Mesothelial cell of epicardium (in vitro differentiated cells): ENCODE results near the gene FMNL2. TPM values are rescaled to one million over a fixed set of nuclear protein-coding genes. Genes with fewer than 3 reads are reported as not detected.

Experiments used
- DNase-seq, 2 experiments: peaks; one replicate each; pipeline ENCODE4 v3.0.0; 2021; ENCODE audit warnings: low spot score in 2 of 2; ENCODE audit not compliant: unreplicated experiment in 2 of 2
- H3K27ac Mint-ChIP-seq: 2 replicates; pipeline ENCODE4 v1.8.0; 2021; ENCODE audit warnings: mixed read lengths
- H3K27me3 Mint-ChIP-seq: 2 replicates; pipeline ENCODE4 v1.8.0; 2021; ENCODE audit warnings: low read depth, mixed read lengths
- H3K36me3 Mint-ChIP-seq: 2 replicates; pipeline ENCODE4 v1.8.0; 2021; ENCODE audit warnings: mixed read lengths
- H3K4me1 Mint-ChIP-seq: 2 replicates; pipeline ENCODE4 v1.8.0; 2021; ENCODE audit warnings: mixed read lengths
- H3K4me3 Mint-ChIP-seq: 2 replicates; pipeline ENCODE4 v1.8.0; 2021; ENCODE audit warnings: mild to moderate bottlenecking, moderate library complexity, mixed read lengths
- H3K9me3 Mint-ChIP-seq: 2 replicates; pipeline ENCODE4 v1.8.0; 2021; ENCODE audit warnings: mixed read lengths
- total RNA-seq: library from RNA; stranded (reverse); gene quantifications from 3 replicates; pipeline ENCODE4 v1.2.1, GENCODE V29; 2021
- TF ChIP-seq, protein P1 (sequence below): fragments of 200-600 bp; sonication (generic); IDR thresholded peaks from one replicate; pipeline ENCODE4 v1.5.0; 2021; ENCODE audit warnings: antibody characterized with exemption; ENCODE audit not compliant: unreplicated experiment

Gene FMNL2
- total RNA-seq, 1 donor from 2014 or later: 52.6 TPM

DNA sequence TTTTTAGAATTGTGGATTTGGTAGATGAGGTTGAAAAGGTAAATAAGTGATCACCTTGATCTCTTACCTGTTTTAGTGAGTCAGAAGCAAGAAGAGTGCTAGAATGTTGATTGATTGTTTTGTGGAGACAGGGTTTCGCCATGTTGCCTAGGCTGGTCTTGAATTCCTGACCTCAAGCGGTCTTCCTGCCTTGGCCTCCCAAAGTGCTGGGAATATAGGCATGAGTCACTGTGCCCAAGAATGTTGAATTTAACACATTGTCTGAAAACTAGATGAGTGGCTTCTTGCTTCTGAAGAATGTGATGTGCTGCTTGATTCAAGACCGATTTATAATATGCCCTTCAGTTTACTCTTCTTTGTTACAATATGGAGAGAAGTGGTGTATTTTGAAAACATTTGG, 121.3 kb downstream of the FMNL2 start:
- Mint-ChIP-seq H3K36me3 (peaks cover 5% of the 10 kb centered on the region), H3K27me3 (no peaks in the 10 kb centered on the region), H3K4me3 (no peak overlapping the region), H3K27ac (no peak overlapping the region), H3K9me3 (peaks cover 11% of the 10 kb centered on the region), H3K4me1 (peaks cover 12% of the 10 kb centered on the region)
- TF ChIP-seq, protein P1, sequence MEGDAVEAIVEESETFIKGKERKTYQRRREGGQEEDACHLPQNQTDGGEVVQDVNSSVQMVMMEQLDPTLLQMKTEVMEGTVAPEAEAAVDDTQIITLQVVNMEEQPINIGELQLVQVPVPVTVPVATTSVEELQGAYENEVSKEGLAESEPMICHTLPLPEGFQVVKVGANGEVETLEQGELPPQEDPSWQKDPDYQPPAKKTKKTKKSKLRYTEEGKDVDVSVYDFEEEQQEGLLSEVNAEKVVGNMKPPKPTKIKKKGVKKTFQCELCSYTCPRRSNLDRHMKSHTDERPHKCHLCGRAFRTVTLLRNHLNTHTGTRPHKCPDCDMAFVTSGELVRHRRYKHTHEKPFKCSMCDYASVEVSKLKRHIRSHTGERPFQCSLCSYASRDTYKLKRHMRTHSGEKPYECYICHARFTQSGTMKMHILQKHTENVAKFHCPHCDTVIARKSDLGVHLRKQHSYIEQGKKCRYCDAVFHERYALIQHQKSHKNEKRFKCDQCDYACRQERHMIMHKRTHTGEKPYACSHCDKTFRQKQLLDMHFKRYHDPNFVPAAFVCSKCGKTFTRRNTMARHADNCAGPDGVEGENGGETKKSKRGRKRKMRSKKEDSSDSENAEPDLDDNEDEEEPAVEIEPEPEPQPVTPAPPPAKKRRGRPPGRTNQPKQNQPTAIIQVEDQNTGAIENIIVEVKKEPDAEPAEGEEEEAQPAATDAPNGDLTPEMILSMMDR: no peak
- DNase-seq: no peak

DNA sequence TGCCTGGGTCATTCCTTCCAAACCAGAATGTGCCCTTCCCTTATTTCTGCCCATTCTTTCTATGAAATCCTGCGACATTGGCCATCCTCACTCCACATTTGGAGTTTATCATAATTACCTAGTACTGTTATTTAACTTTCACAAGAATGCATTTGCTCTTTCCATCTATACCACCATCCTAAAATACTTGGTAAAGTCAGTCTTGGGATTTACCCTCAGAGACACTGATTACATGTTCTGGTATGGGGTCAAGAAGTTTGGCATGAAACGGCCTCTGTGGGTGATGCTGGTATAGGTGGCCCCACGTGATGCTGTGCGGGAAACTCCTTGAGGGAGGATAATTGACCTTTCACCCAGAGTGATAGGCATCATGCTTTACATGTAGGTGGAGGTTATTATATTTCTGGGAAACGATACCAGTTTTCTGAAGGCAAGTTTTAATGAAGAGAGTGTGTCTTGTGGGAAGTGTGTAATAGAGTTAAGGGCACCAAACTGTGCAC, 123.5 kb downstream of the FMNL2 start:
- Mint-ChIP-seq H3K27me3 (no peaks in the 10 kb centered on the region), H3K9me3 (peaks cover 11% of the 10 kb centered on the region), H3K36me3 (peaks cover 5% of the 10 kb centered on the region), H3K27ac (no peak overlapping the region), H3K4me3 (no peak overlapping the region), H3K4me1 (peaks cover 2% of the 10 kb centered on the region)
- TF ChIP-seq, protein P1: no peak
- DNase-seq: no peak

DNA sequence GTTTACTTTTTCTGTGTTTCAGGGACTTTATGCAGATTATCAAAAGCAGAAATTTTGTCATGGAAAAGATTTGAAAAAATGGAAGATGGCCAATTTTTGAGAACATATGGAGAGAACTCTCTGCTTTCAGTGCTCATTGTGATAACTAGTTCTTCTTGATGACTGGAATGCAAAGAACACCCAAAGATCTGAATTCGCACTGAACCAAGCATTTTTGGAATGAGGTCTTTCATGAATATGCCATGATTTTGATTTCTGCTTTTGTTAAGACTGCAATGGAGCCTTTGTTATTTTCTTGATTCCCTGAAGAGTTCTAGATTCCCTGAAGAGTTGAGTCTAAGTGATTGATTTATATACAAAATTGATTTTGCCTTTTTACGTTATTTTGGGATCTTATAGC, 124.1 kb downstream of the FMNL2 start:
- Mint-ChIP-seq H3K9me3 (peaks cover 11% of the 10 kb centered on the region), H3K27ac (no peak overlapping the region), H3K4me1 (peaks cover under 1% of the 10 kb centered on the region), H3K4me3 (no peak overlapping the region), H3K36me3 (peaks cover 5% of the 10 kb centered on the region), H3K27me3 (no peaks in the 10 kb centered on the region)
- TF ChIP-seq, protein P1: no peak
- DNase-seq: no peak

DNA sequence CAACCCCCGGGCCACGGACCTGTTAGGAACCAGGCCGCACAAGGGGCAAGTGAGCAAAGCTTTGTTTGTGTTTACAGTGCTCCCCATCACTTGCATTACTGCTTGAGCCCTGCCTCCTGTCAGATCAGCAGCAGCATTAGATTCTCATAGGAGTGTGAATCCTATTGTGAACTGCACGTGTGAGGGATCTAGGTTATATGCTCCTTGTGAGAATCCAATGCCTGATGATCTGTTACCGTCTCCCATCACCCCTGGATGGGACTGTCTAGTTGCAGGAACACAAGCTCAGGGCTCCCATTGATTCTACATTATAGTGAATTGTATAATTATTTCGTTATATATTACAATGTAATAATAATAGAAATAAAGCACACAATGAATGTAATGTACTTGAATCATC, 125.6 kb downstream of the FMNL2 start:
- H3K27me3 Mint-ChIP-seq: no peaks in the 10 kb centered on the region
- H3K9me3 Mint-ChIP-seq: peaks cover 11% of the 10 kb centered on the region
- peaks cover 5% of the 10 kb centered on the region for H3K36me3 Mint-ChIP-seq
- no peak for DNase-seq
- TF ChIP-seq, protein P1: no peak
- no peak overlapping the region for H3K27ac Mint-ChIP-seq
- peaks cover 12% of the 10 kb centered on the region for H3K4me1 Mint-ChIP-seq
- no peak overlapping the region for H3K4me3 Mint-ChIP-seq

DNA sequence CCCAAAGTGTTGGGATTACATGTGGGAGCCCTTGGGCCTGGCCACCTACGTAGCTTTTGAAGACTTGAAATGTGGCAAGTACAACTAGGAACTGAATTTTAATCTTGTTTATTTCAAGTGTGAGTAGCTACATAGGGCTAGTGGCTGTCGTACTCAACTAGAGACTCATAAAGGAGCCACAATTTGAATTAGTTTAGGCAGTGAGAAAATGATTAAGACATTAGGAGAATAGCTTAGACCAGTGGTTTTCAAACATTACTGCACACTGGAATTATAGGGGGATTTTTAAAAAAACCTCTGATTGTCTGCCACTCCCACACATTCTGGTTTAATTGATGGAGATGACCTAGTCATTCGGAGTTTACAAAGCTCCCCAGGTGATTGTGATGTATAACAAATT, 127.1 kb downstream of the FMNL2 start:
- Mint-ChIP-seq H3K36me3 (peaks cover 5% of the 10 kb centered on the region), H3K9me3 (peaks cover 7% of the 10 kb centered on the region), H3K27ac (no peak overlapping the region), H3K4me1 (peaks cover 24% of the 10 kb centered on the region), H3K27me3 (no peaks in the 10 kb centered on the region), H3K4me3 (no peak overlapping the region)
- DNase-seq: no peak
- TF ChIP-seq, protein P1: no peak

DNA sequence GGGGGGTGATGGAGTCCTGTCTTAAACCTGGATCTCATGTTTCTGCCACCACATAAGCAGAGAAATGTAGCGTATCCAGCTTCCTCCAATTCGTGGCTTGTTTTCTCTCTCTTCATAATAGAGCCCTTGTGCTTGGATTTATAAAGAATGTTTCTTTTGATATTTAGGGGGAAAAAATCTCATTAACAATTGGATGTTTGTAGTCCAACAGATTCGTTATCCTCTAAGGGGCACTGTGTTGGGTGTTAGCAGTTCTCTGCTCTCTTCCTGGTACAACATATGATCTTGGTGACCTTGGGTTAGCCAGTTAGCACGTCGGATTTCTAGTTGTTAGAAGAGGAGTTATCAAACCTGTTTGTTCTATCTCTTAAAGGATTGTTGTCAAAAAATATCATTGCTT, 127.8 kb downstream of the FMNL2 start:
- no peak for DNase-seq
- no peak overlapping the region for H3K27ac Mint-ChIP-seq
- peaks cover 30% of the 10 kb centered on the region for H3K4me1 Mint-ChIP-seq
- H3K27me3 Mint-ChIP-seq: no peaks in the 10 kb centered on the region
- no peak overlapping the region for H3K4me3 Mint-ChIP-seq
- peaks cover 2% of the 10 kb centered on the region for H3K36me3 Mint-ChIP-seq
- peaks cover 3% of the 10 kb centered on the region for H3K9me3 Mint-ChIP-seq
- TF ChIP-seq, protein P1: no peak
